Activated CD8-positive, alpha-beta memory T cell treated with anti-CD3 and anti-CD28 coated beads for 1 hour (primary cell): Measurements from ENCODE around the gene CRHBP.
"Not testable (repeated sequence)": the region's sequence is repeated elsewhere in the genome, so short reads cannot be mapped to it uniquely, and the experiment has no call there.

Experiments used
- DNase-seq, 2 donors: peaks; one replicate each; pipeline ENCODE4 v3.0.0-alpha.2; 2020; ENCODE audit warnings: low read depth in 1 of 2; ENCODE audit errors: extremely low read depth in 1 of 2

The CRHBP gene

GRCh38 chr5:76958991-76959767 is 6.3 kb downstream of the CRHBP start:
- DNase-seq: no peak

GRCh38 chr5:76960004-76960625 is 7.3 kb downstream of the CRHBP start:
- no peak for DNase-seq

- DNase-seq: no peak
These were observed 11.2 kb downstream of the CRHBP start for GRCh38 chr5:76964060-76964459.

- DNase-seq: no peak
These were observed 18.7 kb downstream of the CRHBP start for GRCh38 chr5:76971511-76971910.

- DNase-seq: no peak
These were observed 19.8 kb downstream of the CRHBP start for GRCh38 chr5:76972689-76973088.

- DNase-seq: no peak
These were observed 21.9 kb downstream of the CRHBP start for GRCh38 chr5:76974785-76975184.

GRCh38 chr5:76978869-76979268 is 26.0 kb downstream of the CRHBP start:
- no peak for DNase-seq

- no peak for DNase-seq
These were observed 27.8 kb downstream of the CRHBP start for GRCh38 chr5:76980518-76981144.

- no peak for DNase-seq
These were observed 29.6 kb downstream of the CRHBP start for GRCh38 chr5:76982450-76982849.

- DNase-seq: no peak
These were observed 30.6 kb downstream of the CRHBP start for GRCh38 chr5:76983468-76983867.

GRCh38 chr5:76986825-76987526 is 34.1 kb downstream of the CRHBP start:
- no peak for DNase-seq

- DNase-seq: no peak
These were observed 38.1 kb downstream of the CRHBP start for GRCh38 chr5:76990899-76991459.

GRCh38 chr5:76993436-76993835 is 40.6 kb downstream of the CRHBP start:
- not testable (repeated sequence) for DNase-seq

- no peak for DNase-seq
These were observed 41.5 kb downstream of the CRHBP start for GRCh38 chr5:76994337-76994736.

GRCh38 chr5:76998251-76998650 is 45.4 kb downstream of the CRHBP start:
- DNase-seq: not testable (repeated sequence)

GRCh38 chr5:76999451-76999850 is 46.6 kb downstream of the CRHBP start:
- DNase-seq: no peak

- DNase-seq: no peak
These were observed 50.4 kb downstream of the CRHBP start for GRCh38 chr5:77003246-77003645.

- no peak for DNase-seq
These were observed 53.3 kb downstream of the CRHBP start for GRCh38 chr5:77006124-77006523.

GRCh38 chr5:77008413-77008812 is 55.6 kb downstream of the CRHBP start:
- DNase-seq: no peak

- no peak for DNase-seq
These were observed 57.4 kb downstream of the CRHBP start for GRCh38 chr5:77010243-77010642.

- DNase-seq: no peak
These were observed 58.7 kb downstream of the CRHBP start for GRCh38 chr5:77011498-77011897.
